Stimulated activated CD4-positive, alpha-beta T cell treated with anti-CD3 and anti-CD28 coated beads, Interleukin-4, amount 100 ng/mL, for 1 hour (primary cell): ENCODE results near the gene ROBO2.

Experiments
- DNase-seq: peaks from one replicate; pipeline ENCODE4 v3.0.0-alpha.2; 2020

ROBO2 gene

GRCh38 chr3:77267589-77267988 lies 227.7 kb downstream of the ROBO2 start:
- no peak for DNase-seq

- no peak for DNase-seq
Measured at GRCh38 chr3:77271306-77271705, 231.4 kb downstream of the ROBO2 start.

GRCh38 chr3:77271711-77272110 lies 231.8 kb downstream of the ROBO2 start:
- DNase-seq, result no peak

GRCh38 chr3:77279276-77279675 lies 239.4 kb downstream of the ROBO2 start:
- DNase-seq, result no peak

GRCh38 chr3:77281721-77282120 lies 241.8 kb downstream of the ROBO2 start:
- DNase-seq, result no peak

GRCh38 chr3:77283108-77283507 lies 243.2 kb downstream of the ROBO2 start:
- DNase-seq, result no peak

GRCh38 chr3:77288348-77288747 lies 248.4 kb downstream of the ROBO2 start:
- DNase-seq, result no peak

- no peak for DNase-seq
Measured at GRCh38 chr3:77296527-77296926, 256.6 kb downstream of the ROBO2 start.

GRCh38 chr3:77298417-77298816 lies 258.5 kb downstream of the ROBO2 start:
- DNase-seq, result no peak

GRCh38 chr3:77303955-77304699 lies 264.2 kb downstream of the ROBO2 start:
- DNase-seq, result no peak

GRCh38 chr3:77304700-77305021 lies 264.8 kb downstream of the ROBO2 start:
- DNase-seq, result no peak

GRCh38 chr3:77309460-77309859 lies 269.6 kb downstream of the ROBO2 start:
- DNase-seq, result no peak

GRCh38 chr3:77313843-77314242 lies 273.9 kb downstream of the ROBO2 start:
- DNase-seq, result no peak

- DNase-seq, result no peak
Measured at GRCh38 chr3:77319711-77320110, 279.8 kb downstream of the ROBO2 start.

- no peak for DNase-seq
Measured at GRCh38 chr3:77320514-77320913, 280.6 kb downstream of the ROBO2 start.

- DNase-seq, result no peak
Measured at GRCh38 chr3:77321646-77322045, 281.7 kb downstream of the ROBO2 start.

GRCh38 chr3:77323626-77324025 lies 283.7 kb downstream of the ROBO2 start:
- DNase-seq, result no peak

- no peak for DNase-seq
Measured at GRCh38 chr3:77324105-77324504, 284.2 kb downstream of the ROBO2 start.

- DNase-seq, result no peak
Measured at GRCh38 chr3:77325280-77325679, 285.4 kb downstream of the ROBO2 start.

- no peak for DNase-seq
Measured at GRCh38 chr3:77325702-77326101, 285.8 kb downstream of the ROBO2 start.

- no peak for DNase-seq
Measured at GRCh38 chr3:77326586-77326985, 286.7 kb downstream of the ROBO2 start.

- DNase-seq, result no peak
Measured at GRCh38 chr3:77328690-77329089, 288.8 kb downstream of the ROBO2 start.

GRCh38 chr3:77329116-77329515 lies 289.2 kb downstream of the ROBO2 start:
- DNase-seq, result no peak

GRCh38 chr3:77338195-77338594 lies 298.3 kb downstream of the ROBO2 start:
- no peak for DNase-seq

GRCh38 chr3:77342027-77342426 lies 302.1 kb downstream of the ROBO2 start:
- DNase-seq, result no peak

GRCh38 chr3:77342688-77343087 lies 302.8 kb downstream of the ROBO2 start:
- no peak for DNase-seq
